Neural cell (in vitro differentiated cells): ENCODE results near the gene STAM2. TPM values are rescaled to one million over a fixed set of nuclear protein-coding genes. Genes with fewer than 3 reads are reported as not detected.
"Not testable (repeated sequence)": the region's sequence is repeated elsewhere in the genome, so short reads cannot be mapped to it uniquely, and the experiment has no call there.

Experiments
- H2AFZ ChIP-seq: fragments of 200-600, 300-800 bp; sonication (generic), shearing (Covaris generic); 2 replicates; pipeline ENCODE4 v1.6.0; 2014; ENCODE audit warnings: low read depth, mild to moderate bottlenecking, antibody characterized with exemption, low read length, moderate library complexity
- H3F3A ChIP-seq: fragments of 200-600 bp; shearing (Covaris generic); 2 replicates; pipeline ENCODE4 v1.6.1; 2016; ENCODE audit warnings: mild to moderate bottlenecking, moderate library complexity, mixed read lengths, antibody characterized with exemption, low read length; ENCODE audit not compliant: insufficient read depth, poor library complexity, severe bottlenecking
- H3K27ac ChIP-seq: fragments of 200-600, 300-800 bp; sonication (generic), shearing (Covaris generic); 2 replicates; pipeline ENCODE4 v1.5.1; 2014; ENCODE audit warnings: mild to moderate bottlenecking, low read length, moderate library complexity
- H3K27me3 ChIP-seq: fragments of 300-800, 200-600 bp; sonication (generic), shearing (Covaris generic); 2 replicates; pipeline ENCODE4 v1.6.0; 2014; ENCODE audit warnings: mild to moderate bottlenecking, low read depth, low read length, moderate library complexity; ENCODE audit not compliant: insufficient read depth
- H3K36me3 ChIP-seq: fragments of 300-800, 200-600 bp; sonication (generic), shearing (Covaris generic); 2 replicates; pipeline ENCODE4 v1.5.1; 2014; ENCODE audit warnings: mild to moderate bottlenecking, antibody characterized with exemption, low read length, moderate library complexity; ENCODE audit not compliant: insufficient read depth
- H3K4me2 ChIP-seq: fragments of 300-800, 200-600 bp; sonication (generic), shearing (Covaris generic); 2 replicates; pipeline ENCODE4 v1.6.0; 2014; ENCODE audit warnings: mild to moderate bottlenecking, low read length
- H3K4me3 ChIP-seq: fragments of 300-800, 200-600 bp; sonication (generic), shearing (Covaris generic); 2 replicates; pipeline ENCODE4 v1.5.1; 2014; ENCODE audit warnings: mild to moderate bottlenecking, low read length, moderate library complexity
- H3K79me2 ChIP-seq: fragments of 200-600 bp; shearing (Covaris generic); replicated peaks from 2 replicates; pipeline ENCODE4 v1.6.0; 2014; ENCODE audit warnings: mild to moderate bottlenecking, low read length, moderate library complexity; ENCODE audit not compliant: insufficient read depth
- H3K9ac ChIP-seq: fragments of 300-800, 200-600 bp; sonication (generic), shearing (Covaris generic); 2 replicates; pipeline ENCODE4 v1.6.1; 2016; ENCODE audit warnings: mild to moderate bottlenecking, low read length, mixed read lengths
- H3K9me2 ChIP-seq: fragments of 200-600 bp; shearing (Covaris generic); 2 replicates; pipeline ENCODE4 v1.6.1; 2016; ENCODE audit warnings: mild to moderate bottlenecking, low read length, mixed read lengths; ENCODE audit not compliant: insufficient read depth
- H3K9me3 ChIP-seq: fragments of 200-600, 300-800 bp; sonication (generic), shearing (Covaris generic); 2 replicates; pipeline ENCODE4 v1.6.1; 2016; ENCODE audit warnings: mild to moderate bottlenecking, mixed run types, low read length, moderate library complexity, mixed read lengths
- H4K20me1 ChIP-seq: fragments of 200-600 bp; shearing (Covaris generic); 2 replicates; pipeline ENCODE4 v1.6.1; 2016; ENCODE audit warnings: mild to moderate bottlenecking, mixed run types; ENCODE audit not compliant: insufficient read depth
- EP300 ChIP-seq: fragments of 450-650 bp; conservative IDR thresholded peaks from 2 replicates; pipeline ENCODE4 v1.6.1; 2014; ENCODE audit warnings: antibody characterized with exemption, mild to moderate bottlenecking, moderate library complexity; ENCODE audit not compliant: poor library complexity, severe bottlenecking
- EZH2 ChIP-seq: fragments of 200-600, 300-800 bp; shearing (Covaris generic), sonication (generic); IDR thresholded peaks from 2 replicates; pipeline ENCODE4 v1.6.1; 2014; ENCODE audit warnings: antibody characterized with exemption, low read length, borderline replicate concordance, mild to moderate bottlenecking; ENCODE audit not compliant: insufficient read depth, poor library complexity, severe bottlenecking
- MXI1 ChIP-seq: fragments of 450-650 bp; conservative IDR thresholded peaks from 2 replicates; pipeline ENCODE4 v1.6.1; 2014; ENCODE audit warnings: antibody characterized with exemption, mild to moderate bottlenecking; ENCODE audit not compliant: poor library complexity, severe bottlenecking
- POLR2AphosphoS5 ChIP-seq: IDR thresholded peaks from 2 replicates; pipeline ENCODE4 v1.6.1; 2012
- RAD21 ChIP-seq: fragments of 450-650 bp; conservative IDR thresholded peaks from 2 replicates; pipeline ENCODE4 v1.6.1; 2014; ENCODE audit warnings: antibody characterized with exemption, mild to moderate bottlenecking, moderate library complexity
- SMC3 ChIP-seq: fragments of 450-650 bp; conservative IDR thresholded peaks from 2 replicates; pipeline ENCODE4 v1.6.1; 2014; ENCODE audit warnings: antibody characterized with exemption, mild to moderate bottlenecking, moderate library complexity; ENCODE audit not compliant: poor library complexity
- TAF1 ChIP-seq: IDR thresholded peaks from 2 replicates; pipeline ENCODE4 v1.6.1; 2012; ENCODE audit warnings: low read depth
- polyA plus RNA-seq: library from polyadenylated mRNA; depleted of rRNA; stranded (reverse); fragments of >200 nt; gene quantifications from 2 replicates; pipeline ENCODE4 v1.2.3, GENCODE V29; 2014
- TF ChIP-seq, protein P1 (sequence below): IDR thresholded peaks from 2 replicates; pipeline ENCODE4 v1.6.1; 2012; ENCODE audit warnings: borderline replicate concordance
- TF ChIP-seq, protein P2 (sequence below): fragments of 450-650 bp; IDR thresholded peaks from 2 replicates; pipeline ENCODE4 v1.5.1; 2014; ENCODE audit warnings: antibody characterized with exemption, mild to moderate bottlenecking, moderate library complexity; ENCODE audit not compliant: poor library complexity, severe bottlenecking

The STAM2 gene
- polyA plus RNA-seq, 1 donor from 2014 or later: 47.5 TPM

DNA sequence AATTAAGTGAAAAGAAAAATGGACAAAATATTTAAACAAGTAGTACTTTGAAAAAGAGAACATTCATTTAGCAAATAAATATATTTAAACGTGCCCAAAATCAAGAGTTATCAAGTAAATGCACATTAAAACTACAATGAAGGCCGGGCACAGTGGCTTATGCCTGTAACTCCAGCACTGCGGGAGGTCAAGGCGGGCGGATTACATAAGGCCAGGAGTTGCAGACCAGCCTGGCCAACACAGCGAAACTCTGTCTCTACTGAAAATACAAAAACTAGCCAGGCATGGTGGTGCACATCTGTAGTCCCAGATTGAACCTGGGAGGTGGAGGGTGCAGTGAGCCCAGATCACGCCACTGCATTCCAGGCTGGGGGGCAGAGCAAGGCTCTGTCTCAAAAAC is 9.8 kb downstream of the STAM2 start:
- Histone ChIP-seq H4K20me1 (no peaks in the 10 kb centered on the region), H3K9me3 (no peaks in the 10 kb centered on the region)

DNA sequence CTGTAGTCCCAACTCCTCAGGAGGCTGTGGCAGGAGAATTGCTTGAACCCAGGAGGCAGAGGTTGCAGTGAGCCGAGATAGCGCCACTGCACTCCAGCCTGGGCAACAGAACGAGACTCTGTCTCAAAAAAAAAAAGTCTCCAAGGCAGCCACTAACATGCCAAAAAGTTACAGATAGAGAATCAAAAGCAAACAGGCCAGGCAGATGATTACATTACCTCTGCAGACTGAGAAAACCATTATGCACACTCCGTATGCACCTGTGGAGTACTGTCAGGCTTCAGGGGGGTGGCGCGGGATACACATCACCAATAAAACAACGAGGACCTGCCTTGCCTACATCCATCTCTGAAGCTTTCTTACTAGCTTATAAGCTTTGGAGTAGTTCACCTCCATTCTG is 10.3 kb downstream of the STAM2 start:
- H2AFZ ChIP-seq: no peak overlapping the region
- H3K79me2 ChIP-seq: peaks cover 48% of the 10 kb centered on the region
- H4K20me1 ChIP-seq: no peaks in the 10 kb centered on the region

More for the DNA sequence above, 9.8 kb downstream of the STAM2 start:
- no peak overlapping the region for H2AFZ ChIP-seq
- TF ChIP-seq, protein P1, sequence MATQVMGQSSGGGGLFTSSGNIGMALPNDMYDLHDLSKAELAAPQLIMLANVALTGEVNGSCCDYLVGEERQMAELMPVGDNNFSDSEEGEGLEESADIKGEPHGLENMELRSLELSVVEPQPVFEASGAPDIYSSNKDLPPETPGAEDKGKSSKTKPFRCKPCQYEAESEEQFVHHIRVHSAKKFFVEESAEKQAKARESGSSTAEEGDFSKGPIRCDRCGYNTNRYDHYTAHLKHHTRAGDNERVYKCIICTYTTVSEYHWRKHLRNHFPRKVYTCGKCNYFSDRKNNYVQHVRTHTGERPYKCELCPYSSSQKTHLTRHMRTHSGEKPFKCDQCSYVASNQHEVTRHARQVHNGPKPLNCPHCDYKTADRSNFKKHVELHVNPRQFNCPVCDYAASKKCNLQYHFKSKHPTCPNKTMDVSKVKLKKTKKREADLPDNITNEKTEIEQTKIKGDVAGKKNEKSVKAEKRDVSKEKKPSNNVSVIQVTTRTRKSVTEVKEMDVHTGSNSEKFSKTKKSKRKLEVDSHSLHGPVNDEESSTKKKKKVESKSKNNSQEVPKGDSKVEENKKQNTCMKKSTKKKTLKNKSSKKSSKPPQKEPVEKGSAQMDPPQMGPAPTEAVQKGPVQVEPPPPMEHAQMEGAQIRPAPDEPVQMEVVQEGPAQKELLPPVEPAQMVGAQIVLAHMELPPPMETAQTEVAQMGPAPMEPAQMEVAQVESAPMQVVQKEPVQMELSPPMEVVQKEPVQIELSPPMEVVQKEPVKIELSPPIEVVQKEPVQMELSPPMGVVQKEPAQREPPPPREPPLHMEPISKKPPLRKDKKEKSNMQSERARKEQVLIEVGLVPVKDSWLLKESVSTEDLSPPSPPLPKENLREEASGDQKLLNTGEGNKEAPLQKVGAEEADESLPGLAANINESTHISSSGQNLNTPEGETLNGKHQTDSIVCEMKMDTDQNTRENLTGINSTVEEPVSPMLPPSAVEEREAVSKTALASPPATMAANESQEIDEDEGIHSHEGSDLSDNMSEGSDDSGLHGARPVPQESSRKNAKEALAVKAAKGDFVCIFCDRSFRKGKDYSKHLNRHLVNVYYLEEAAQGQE: no peak
- TF ChIP-seq MXI1: no peak
- TF ChIP-seq, protein P2, sequence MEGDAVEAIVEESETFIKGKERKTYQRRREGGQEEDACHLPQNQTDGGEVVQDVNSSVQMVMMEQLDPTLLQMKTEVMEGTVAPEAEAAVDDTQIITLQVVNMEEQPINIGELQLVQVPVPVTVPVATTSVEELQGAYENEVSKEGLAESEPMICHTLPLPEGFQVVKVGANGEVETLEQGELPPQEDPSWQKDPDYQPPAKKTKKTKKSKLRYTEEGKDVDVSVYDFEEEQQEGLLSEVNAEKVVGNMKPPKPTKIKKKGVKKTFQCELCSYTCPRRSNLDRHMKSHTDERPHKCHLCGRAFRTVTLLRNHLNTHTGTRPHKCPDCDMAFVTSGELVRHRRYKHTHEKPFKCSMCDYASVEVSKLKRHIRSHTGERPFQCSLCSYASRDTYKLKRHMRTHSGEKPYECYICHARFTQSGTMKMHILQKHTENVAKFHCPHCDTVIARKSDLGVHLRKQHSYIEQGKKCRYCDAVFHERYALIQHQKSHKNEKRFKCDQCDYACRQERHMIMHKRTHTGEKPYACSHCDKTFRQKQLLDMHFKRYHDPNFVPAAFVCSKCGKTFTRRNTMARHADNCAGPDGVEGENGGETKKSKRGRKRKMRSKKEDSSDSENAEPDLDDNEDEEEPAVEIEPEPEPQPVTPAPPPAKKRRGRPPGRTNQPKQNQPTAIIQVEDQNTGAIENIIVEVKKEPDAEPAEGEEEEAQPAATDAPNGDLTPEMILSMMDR: no peak
- TF ChIP-seq SMC3: no peak
- no peak for TF ChIP-seq POLR2AphosphoS5
- no peak for TF ChIP-seq EP300
- no peak for TF ChIP-seq TAF1
- TF ChIP-seq RAD21: no peak
- no peak for TF ChIP-seq EZH2
- H3K4me2 ChIP-seq: no peak overlapping the region
- no peak overlapping the region for H3K4me3 ChIP-seq
- no peaks in the 10 kb centered on the region for H3K36me3 ChIP-seq
- no peaks in the 10 kb centered on the region for H3K27me3 ChIP-seq
- no peak overlapping the region for H3K9ac ChIP-seq
- no peak overlapping the region for H3K27ac ChIP-seq
- H3F3A ChIP-seq: no peaks in the 10 kb centered on the region
- peaks cover 51% of the 10 kb centered on the region for H3K79me2 ChIP-seq
- H3K9me2 ChIP-seq: no peaks in the 10 kb centered on the region

DNA sequence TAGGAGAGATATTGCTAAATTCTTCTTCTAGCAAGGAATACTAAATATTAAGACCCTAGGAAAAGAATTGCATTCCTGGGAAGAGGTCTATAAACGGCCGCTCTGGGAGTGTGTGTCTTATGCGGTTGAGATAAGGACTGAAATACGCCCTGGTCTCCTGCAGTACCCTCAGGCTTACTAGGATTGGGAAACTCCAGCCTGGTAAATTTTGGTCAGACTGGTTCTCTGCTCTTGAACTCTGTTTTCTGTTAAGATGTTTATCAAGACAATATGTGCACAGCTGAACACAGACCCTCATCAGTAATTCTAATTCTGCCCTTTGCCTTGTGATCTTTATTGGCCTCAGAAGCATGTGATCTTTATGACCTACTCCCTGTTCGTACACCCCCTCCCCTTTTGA is 11.9 kb downstream of the STAM2 start:
- H3K9me3 ChIP-seq, H3K27me3 ChIP-seq, H3K4me3 ChIP-seq, H3K27ac ChIP-seq, H3K36me3 ChIP-seq, H2AFZ ChIP-seq, H3K9me2 ChIP-seq, H3F3A ChIP-seq, H4K20me1 ChIP-seq, H3K4me2 ChIP-seq, H3K9ac ChIP-seq: not testable (repeated sequence)
- peaks cover 49% of the 10 kb centered on the region for H3K79me2 ChIP-seq

More for the DNA sequence above, 10.3 kb downstream of the STAM2 start:
- no peaks in the 10 kb centered on the region for H3K9me2 ChIP-seq
- no peaks in the 10 kb centered on the region for H3K9me3 ChIP-seq
- no peak for TF ChIP-seq SMC3
- TF ChIP-seq EZH2: no peak
- H3K9ac ChIP-seq: no peak overlapping the region
- H3K27ac ChIP-seq: no peak overlapping the region
- no peaks in the 10 kb centered on the region for H3K36me3 ChIP-seq
- no peaks in the 10 kb centered on the region for H3F3A ChIP-seq
- no peak overlapping the region for H3K4me3 ChIP-seq
- no peak overlapping the region for H3K4me2 ChIP-seq
- H3K27me3 ChIP-seq: no peaks in the 10 kb centered on the region
